Measurements from ENCODE around the gene TSC1.

GRCh38 chr9:132969783-132970182 lies 25.4 kb upstream of the TSC1 start:
- no peak for TF ChIP-seq CTCF (IDR thresholded peaks at IDR 0.05; ENCODE audit: low read length)
- no peak for TF ChIP-seq EZH2phosphoT487 (IDR thresholded peaks at IDR 0.05; ENCODE audit: low read length)
